ENCODE measurements around the gene NBEAL1.
"Not testable (repeated sequence)": the region's sequence is repeated elsewhere in the genome, so short reads cannot be mapped to it uniquely, and the experiment has no call there.

Gene NBEAL1

GRCh38 chr2:203252818-203253217 is 238.1 kb downstream of the NBEAL1 start:
- no peaks in the 10 kb centered on the region for H3K4me1 ChIP-seq (ENCODE audit: control insufficient read depth, insufficient read depth, low read length)
- H3K27ac ChIP-seq (ENCODE audit: low read depth, low read length): no peak overlapping the region
- H3K36me3 ChIP-seq (ENCODE audit: control insufficient read depth, insufficient read depth, low read length): peaks cover 46% of the 10 kb centered on the region
- no peaks in the 10 kb centered on the region for H3K27me3 ChIP-seq (ENCODE audit: control insufficient read depth, insufficient read depth, low read length)
- no peak overlapping the region for H3K4me3 ChIP-seq (ENCODE audit: low read depth, low read length)
- H3K9ac ChIP-seq (ENCODE audit: low read depth, low read length): no peak overlapping the region
- no peaks in the 10 kb centered on the region for H3K9me3 ChIP-seq (ENCODE audit: control insufficient read depth, insufficient read depth, low read length)

- H3K27me3 ChIP-seq (ENCODE audit: control insufficient read depth, insufficient read depth, low read length); H3K9me3 ChIP-seq (ENCODE audit: control insufficient read depth, insufficient read depth, low read length); H3K9ac ChIP-seq (ENCODE audit: low read depth, low read length); H3K4me3 ChIP-seq (ENCODE audit: low read depth, low read length); H3K4me1 ChIP-seq (ENCODE audit: control insufficient read depth, insufficient read depth, low read length); H3K27ac ChIP-seq (ENCODE audit: low read depth, low read length): not testable (repeated sequence)
- H3K36me3 ChIP-seq (ENCODE audit: control insufficient read depth, insufficient read depth, low read length): peaks cover 50% of the 10 kb centered on the region
These were observed 238.9 kb downstream of the NBEAL1 start for GRCh38 chr2:203253422-203254095.

GRCh38 chr2:203261326-203262159 is 246.9 kb downstream of the NBEAL1 start:
- Histone ChIP-seq H3K4me3 (ENCODE audit: low read depth, low read length) (no peak overlapping the region), H3K27me3 (ENCODE audit: control insufficient read depth, insufficient read depth, low read length) (no peaks in the 10 kb centered on the region), H3K4me1 (ENCODE audit: control insufficient read depth, insufficient read depth, low read length) (peaks cover 7% of the 10 kb centered on the region), H3K9ac (ENCODE audit: low read depth, low read length) (no peak overlapping the region), H3K36me3 (ENCODE audit: control insufficient read depth, insufficient read depth, low read length) (peaks cover 18% of the 10 kb centered on the region), H3K9me3 (ENCODE audit: control insufficient read depth, insufficient read depth, low read length) (no peaks in the 10 kb centered on the region), H3K27ac (ENCODE audit: low read depth, low read length) (no peak overlapping the region)

Measured in HUES48 (cell line).